NCI-H1417 treated with DMSO at 0.1 percent for 48 hours (cell line): Measurements from ENCODE around the gene CHAC1.

Experiments used
- DNase-seq: peaks from one replicate; lab custom pipeline; 2025; lab: John Stamatoyannopoulos, UW

Gene CHAC1, protein sequence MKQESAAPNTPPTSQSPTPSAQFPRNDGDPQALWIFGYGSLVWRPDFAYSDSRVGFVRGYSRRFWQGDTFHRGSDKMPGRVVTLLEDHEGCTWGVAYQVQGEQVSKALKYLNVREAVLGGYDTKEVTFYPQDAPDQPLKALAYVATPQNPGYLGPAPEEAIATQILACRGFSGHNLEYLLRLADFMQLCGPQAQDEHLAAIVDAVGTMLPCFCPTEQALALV

DNA sequence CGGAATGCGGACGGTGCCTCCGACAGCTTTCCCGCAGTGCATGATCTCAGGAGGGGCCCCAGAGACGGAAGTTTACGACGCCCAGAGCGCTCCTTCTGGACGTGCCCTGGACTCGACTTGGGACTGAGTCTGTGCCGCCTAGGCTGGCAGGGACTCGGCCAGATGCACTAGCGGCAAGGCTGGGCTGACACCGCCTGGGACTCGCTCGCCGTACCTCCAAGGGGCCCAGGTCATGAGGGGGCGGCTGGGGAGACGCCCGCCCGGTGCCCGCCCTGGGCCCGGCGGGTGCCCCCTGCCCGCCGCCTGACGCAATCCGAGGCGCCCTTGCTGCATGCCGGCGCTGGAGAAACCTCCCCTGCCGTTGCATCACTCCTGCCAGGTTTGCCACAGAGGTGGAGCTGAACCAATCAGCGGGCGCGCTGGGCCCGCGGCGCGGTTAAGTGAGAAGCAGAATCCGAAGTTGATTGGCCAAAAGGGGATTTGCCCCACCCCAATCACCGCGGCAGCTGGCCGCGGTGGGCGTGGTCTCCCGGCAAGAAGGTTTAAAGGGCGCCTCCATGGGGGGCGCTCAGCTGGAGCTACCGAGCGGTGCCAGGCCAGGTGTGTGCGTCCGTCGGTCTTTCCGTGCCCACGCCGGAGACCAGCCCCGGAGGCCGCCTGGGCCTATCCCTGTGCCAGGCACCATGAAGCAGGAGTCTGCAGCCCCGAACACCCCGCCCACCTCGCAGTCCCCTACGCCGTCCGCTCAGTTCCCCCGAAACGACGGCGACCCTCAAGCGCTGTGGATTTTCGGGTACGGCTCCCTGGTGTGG is at the start of gene CHAC1:
CHAC1 (plus strand) TSS at position 571 of the 812 bp plus-strand sequence; CDS start at position 684, 113 bp downstream.
- peak; percentile 77 for DNase-seq

GRCh38 chr15:40904552-40905201 is 48.6 kb upstream of the CHAC1 start:
- DNase-seq, result no peak

GRCh38 chr15:40906091-40906990 is 46.9 kb upstream of the CHAC1 start:
- peak; percentile 53 for DNase-seq

DNA sequence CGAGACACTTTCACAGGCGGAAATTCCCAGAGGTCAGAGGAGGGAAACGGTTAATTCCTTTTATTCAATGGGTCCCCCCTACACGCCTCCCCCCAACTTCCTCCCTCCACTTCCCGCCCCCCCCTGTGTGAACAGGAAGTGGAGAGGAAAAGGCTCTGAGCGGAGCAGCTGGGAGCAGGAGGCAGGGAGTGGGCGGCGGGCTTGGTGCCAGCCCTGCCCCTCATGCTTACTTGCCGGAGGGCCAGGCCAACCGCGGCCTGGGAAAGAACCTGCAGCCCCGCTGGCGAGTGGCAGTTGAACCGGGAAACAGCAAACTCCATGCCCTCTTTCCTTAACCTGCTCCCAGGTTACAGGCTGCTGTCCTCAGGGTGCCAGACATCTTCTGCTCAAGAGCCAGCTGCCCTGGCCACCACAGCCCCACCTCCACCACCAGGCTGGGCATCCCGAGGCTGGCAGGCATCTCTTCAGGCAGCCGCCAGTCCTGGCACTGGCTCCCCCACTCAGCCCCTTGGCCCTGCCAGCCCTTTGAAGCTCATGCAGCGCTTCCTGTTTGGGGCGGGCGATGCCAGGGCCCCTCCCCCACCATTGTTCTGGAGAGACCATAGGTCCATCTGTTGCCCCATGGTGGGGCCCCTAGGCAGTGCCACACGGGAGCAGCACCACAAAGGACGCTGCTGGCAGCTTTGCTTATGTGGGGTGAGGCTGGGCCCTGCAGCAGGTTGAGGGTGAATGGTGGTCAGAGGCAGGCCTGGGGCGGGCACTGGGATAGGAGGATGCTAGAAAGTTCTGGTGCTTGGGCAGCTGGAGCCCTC is 46.1 kb upstream of the CHAC1 start:
- no peak for DNase-seq

DNA sequence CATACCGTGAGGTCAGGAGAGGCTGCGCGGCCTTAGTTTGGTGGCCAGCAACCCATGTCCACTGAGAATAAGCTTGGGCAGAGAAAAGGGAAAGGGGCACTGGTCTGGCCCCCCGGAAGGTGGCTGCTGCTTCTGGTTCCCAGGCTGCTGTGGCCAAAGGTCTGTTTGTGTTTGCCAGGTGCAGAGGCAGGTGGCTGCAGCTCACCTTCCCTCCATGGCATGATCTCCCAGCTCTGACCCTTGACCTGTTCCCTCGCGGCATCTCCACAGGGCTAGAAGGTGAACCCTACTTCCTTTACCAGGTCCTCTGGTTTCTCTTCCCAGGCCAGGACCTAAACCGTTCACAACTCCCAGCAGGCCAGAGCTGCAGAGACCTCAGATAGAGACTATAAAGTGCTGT is 45.2 kb upstream of the CHAC1 start:
- DNase-seq, result no peak

GRCh38 chr15:40909662-40910630 is 43.3 kb upstream of the CHAC1 start:
- no peak for DNase-seq

- no peak for DNase-seq
Observed at GRCh38 chr15:40911141-40911540, 42.1 kb upstream of the CHAC1 start.

GRCh38 chr15:40911693-40912092 is 41.6 kb upstream of the CHAC1 start:
- DNase-seq, result no peak

GRCh38 chr15:40912478-40912877 is 40.8 kb upstream of the CHAC1 start:
- DNase-seq, result no peak

GRCh38 chr15:40914013-40914412 is 39.3 kb upstream of the CHAC1 start:
- no peak for DNase-seq

GRCh38 chr15:40914486-40914885 is 38.8 kb upstream of the CHAC1 start:
- no peak for DNase-seq

DNA sequence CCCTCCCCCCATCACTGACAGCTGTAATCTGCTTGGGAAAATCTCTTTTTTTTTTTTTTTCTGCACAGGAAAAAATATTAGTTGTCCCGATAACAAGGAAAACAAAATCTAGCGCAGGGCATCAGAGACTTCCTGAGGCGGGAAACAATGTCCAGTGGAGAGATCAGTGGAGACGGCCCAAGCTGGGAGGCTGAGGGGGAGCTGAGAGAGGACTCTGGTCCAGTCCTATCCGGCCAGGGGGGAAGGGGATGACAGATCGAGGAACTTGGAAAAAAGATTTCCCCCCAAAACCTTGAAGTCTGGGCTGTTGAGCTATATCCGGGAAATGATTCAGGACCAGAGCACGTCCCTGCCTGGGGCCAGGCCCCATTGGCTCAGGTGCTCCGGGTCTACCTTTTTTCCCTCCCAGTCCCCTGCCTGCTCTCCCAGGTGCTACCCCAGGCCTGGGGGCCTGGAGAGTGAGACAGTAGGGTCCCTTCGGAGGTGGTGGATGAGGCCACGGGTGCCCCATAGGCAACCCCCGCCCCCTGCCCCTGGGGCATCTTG is 38.1 kb upstream of the CHAC1 start:
- DNase-seq, result no peak

- DNase-seq, result no peak
Observed at GRCh38 chr15:40915679-40916078, 37.6 kb upstream of the CHAC1 start.

- DNase-seq, result no peak
Observed at GRCh38 chr15:40917585-40917984, 35.7 kb upstream of the CHAC1 start.

GRCh38 chr15:40918146-40918798 is 35.0 kb upstream of the CHAC1 start:
- DNase-seq, result no peak

DNA sequence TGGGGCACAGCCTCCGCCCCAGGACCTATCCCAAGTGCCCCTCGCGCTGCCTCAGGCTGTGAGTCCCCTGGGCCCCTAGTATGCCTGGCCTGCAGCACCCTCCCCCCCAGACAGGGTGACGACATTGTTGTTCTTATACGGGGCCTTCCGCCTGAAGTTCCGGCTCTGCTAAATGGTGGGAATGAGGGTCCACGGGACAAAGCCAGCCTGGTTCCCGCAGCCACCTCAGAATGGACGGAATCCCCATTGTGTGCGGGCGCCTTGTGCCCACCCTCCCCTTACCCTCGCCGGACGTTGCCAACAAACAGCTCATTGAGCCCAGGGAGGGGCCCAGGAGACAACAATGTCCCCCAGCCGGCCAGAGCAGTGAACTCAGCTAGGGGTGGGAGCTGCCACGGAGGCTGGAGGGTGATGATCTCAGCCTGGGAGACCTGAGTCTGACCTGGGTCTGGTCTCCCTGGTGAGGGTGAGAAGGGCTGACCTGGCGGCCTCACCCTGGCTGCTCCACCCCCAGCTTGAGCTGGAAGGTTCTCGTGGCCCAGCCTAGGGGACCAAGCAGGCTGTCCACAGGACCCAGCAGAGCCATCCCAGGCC is 34.4 kb upstream of the CHAC1 start:
- no peak for DNase-seq

DNA sequence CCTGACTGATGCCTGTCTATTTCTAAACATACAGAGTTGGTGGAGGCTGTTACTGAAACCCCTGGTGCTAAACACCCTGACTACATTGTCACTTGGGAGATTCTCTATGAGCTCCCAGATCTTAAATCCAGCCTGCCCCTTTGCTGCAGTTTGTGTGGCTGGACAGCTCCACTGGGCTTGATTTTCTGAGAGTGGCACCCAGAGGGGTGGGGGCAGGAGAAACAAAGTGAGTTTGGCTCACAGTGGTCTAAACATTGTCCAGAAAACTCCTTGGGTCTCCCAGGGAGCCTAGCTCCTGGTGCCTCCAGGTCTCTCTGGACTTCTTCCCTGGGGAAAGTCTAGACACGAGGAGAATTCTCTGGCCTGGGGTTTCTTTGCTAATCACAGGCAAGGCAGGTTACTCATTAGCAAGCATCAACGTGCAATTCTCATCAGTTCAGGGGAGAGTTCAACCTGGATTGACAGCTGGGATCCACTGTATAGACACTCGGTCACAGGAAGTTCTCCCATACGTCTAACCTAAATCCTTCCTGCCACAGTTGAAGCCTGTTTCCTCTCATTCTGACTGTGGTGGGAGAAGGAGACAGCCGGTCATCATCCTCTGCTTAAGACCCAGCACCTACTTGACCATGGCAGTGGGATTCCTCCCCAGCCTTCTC is 31.2 kb upstream of the CHAC1 start:
- DNase-seq, result no peak

- DNase-seq, result no peak
Observed at GRCh38 chr15:40922608-40923005, 30.7 kb upstream of the CHAC1 start.
